GM21576 (cell line): ENCODE data around the gene ARHGAP10.
A peak's percentile ranks its signal among the peaks of the same experiment; 100 is the strongest.
"Not testable (repeated sequence)": the region's sequence is repeated elsewhere in the genome, so short reads cannot be mapped to it uniquely, and the experiment has no call there.

Experiments
- ATAC-seq: cut with Tn5 transposase; IDR thresholded peaks from one replicate; pipeline ENCODE4 v1.9.1; 2021; ENCODE audit warnings: mild to moderate bottlenecking, moderate library complexity; ENCODE audit not compliant: unreplicated experiment

ARHGAP10 gene

DNA sequence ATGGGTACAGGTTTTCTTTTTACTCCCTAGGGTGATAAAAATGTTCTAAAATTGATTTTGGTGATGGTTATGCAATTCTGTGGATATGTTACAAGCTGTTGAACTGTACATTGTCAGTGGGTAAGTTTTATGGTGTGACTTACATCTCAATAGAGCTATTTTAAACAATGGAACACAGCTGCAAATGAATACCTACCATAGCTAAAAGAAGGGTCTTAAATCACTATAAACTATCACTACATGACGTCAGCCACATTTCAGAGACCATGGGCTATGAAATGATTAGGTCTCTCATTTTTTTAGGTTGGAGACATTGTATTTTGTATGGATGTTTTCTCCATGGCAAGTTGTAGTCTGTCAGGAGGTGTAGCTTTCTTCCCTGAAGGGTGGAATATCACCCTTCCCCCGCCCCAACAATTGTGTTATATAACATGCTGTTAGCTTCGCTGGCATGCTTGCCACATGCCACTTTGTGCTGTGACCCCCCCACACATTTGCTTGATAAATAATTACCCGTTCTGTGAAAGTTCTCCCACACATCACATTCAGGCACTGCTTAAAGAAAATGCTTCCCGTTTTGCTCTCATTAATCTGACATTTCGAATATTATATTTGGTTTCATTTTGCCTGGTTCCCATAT lies 159.7 kb downstream of the ARHGAP10 start:
- no peak for ATAC-seq

DNA sequence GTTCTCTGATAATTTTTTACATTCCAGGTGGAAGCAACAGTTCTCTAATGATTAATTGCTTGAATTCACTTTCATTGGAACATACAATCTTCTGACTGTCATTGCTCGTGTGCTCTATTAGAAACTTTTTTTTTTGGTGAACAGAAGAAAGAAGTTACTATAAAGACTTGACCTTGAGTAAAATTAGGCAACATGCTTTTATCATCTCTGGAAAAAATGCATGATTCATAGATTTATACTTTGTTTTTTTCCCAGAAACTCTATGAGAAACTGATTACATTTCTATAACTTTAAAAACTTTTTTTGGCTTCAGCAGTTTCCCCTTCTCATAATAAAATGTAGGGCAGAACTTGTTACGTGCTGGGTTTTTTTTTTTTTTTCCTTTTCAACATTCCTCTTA lies 167.6 kb downstream of the ARHGAP10 start:
- ATAC-seq, result no peak

DNA sequence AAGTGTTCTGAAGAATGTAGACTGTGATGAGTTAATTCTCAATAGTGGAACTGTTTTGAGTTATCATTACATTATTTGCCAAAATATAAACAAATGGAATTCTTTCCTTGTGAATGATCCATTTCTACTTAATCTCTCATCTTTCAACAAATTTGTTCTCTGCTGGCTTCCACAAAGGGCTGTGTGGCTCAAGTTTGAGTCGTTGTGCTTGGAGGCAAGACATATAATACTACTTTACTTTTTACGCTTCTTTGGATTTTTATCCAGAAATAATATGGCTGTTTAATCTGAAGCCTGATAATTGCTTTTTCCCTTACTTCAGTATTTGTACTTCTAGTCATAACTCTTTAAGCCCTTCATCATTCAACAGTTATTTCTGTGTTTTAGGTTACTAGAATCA lies 169.5 kb downstream of the ARHGAP10 start:
- no peak for ATAC-seq

DNA sequence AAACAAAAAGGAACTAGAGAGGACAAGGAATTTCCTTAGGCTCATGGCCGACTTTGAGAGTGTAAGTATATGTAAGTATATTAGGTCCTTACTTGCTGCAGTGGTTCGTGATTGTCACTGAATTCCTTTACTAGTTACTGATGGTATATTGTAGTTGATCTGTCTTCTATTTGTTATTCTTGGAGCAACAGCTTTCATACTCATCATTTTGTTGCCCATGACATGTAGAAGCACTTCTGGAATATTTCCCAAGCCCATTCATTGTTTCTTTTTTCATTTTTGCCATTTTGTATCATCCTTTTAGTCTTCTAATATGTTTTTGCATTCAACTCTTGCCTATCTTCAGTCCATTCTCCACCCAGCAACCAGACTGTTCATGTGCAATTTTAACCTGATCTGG lies 170.0 kb downstream of the ARHGAP10 start:
- ATAC-seq, result no peak

DNA sequence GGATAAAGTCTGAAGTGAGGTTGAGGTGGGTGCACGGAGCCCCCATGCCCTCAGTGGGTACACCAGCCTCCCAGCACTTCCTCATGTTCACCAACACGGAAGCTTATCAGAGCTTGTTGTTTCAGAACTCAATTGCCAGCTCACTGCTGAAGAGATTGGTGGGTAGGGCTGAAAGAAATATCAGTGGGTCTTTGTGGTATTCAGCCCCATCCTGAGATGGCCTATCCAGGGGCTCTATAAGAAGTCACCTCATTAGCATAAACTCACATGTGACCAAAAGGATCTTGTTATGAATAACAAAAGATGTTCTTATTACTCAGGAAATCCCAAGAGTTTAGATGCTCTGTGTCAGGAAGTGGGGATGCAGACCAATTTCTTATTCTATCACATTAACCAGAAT lies 177.3 kb downstream of the ARHGAP10 start:
- ATAC-seq, result no peak

DNA sequence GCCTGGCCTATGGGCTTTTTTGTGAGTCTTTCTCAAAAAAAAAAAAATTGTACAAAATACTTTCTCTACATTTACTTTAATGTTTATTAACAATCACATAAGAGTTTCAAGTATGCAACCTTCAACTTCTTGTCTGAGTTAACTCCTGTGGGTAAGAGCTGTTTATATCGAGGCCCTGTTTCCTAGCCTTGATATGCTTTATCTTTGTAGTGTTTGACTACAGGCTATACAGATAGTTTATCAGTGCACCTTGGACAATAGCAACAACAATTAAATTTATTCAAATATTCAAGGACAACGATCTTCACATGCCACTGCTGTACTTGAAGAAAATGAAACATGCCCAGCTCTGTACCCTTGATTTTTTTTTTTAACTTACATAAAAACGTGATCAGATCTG lies 178.4 kb downstream of the ARHGAP10 start:
- no peak for ATAC-seq

DNA sequence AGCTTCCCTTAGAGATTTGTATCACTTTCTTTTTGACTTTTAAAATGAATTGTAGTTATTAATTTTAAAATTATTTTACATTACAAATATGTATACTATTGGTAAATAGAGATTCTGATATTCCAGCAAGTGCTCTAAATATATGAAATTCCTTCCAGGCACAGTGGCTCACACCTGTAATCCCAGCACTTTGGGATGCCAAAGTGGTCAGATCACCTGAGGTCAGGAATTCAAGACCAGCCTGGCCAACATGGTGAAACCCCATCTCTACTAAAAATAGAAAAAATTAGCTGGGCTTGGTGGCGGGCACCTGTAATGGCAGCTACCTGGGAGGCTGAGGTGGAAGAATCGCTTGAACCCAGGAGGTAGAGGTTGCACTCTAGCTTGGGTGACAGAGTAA lies 180.2 kb downstream of the ARHGAP10 start:
- ATAC-seq, result not testable (repeated sequence)

DNA sequence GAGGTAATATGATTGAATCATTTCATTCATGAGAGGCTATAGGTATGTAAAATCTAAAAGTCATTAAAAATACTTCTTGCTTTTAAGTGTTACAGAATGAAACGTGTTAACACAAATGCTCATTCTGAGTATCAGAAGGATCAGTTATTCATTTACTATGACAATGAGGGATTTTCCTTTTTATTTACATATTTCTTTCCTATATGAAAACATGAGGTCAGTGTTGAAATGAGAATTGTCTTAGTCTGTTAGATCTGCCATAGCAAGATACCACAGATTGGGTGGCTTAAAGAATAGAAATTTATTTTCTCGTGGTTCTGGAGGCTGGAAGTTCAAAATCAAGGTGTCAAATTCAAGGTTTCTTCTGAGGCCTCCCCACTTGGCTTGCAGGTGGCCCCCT lies 181.2 kb downstream of the ARHGAP10 start:
- ATAC-seq, result no peak

DNA sequence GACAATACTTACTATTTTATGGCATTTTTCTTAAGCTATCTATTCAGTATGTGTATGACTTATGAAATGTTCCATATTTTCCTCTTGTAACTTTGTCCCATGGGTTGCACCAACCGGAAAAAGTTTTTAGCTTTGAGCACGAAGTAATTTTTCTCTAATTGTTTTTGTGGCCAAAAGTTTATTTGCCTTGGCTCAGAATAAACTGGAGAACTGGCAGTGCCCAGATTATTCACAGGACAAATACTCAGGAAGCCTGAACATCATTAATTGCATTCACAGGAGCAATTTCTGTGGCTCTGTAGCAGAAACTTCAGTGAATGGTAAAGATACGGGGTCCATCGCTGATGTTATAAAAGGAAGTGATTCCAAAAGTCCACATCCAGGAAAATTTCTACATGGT lies 184.5 kb downstream of the ARHGAP10 start:
- no peak for ATAC-seq

DNA sequence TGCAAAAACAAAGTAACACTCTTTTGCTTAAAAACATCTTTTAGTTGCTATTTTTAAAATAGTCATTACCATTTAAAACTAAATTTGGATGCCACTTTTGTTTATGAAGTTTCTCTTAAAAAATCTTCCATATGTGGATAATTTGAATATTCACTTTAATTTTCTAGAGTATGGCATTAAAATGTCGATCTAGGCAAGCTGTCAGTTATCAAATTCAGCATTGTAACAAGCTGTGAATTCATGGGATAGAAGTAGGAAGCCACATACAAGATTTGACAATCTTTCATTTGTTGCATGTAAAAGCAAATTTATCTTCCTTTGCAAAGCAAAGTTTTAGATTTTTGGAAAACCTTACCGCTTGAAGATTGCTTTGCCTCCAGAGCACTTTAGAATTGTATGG lies 191.5 kb downstream of the ARHGAP10 start:
- no peak for ATAC-seq

DNA sequence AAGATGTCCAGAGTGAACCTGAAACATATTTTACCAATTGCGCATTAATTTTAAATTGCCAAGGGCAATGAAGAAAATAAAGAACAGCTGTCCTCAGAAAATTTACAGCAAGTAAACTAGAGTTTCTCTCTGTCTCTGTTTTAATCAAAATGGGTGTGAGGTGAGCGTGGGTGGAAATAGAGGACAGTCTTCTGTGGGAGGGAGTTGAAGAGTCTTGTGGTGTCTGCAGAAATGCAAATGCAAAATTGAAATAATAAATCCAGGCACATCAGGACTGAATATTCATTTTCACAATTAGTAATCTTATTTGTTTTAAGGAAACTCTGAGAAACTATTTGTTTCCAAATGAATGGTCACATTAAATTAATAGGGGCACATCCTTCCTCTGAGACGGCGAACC lies 192.0 kb downstream of the ARHGAP10 start:
- no peak for ATAC-seq

DNA sequence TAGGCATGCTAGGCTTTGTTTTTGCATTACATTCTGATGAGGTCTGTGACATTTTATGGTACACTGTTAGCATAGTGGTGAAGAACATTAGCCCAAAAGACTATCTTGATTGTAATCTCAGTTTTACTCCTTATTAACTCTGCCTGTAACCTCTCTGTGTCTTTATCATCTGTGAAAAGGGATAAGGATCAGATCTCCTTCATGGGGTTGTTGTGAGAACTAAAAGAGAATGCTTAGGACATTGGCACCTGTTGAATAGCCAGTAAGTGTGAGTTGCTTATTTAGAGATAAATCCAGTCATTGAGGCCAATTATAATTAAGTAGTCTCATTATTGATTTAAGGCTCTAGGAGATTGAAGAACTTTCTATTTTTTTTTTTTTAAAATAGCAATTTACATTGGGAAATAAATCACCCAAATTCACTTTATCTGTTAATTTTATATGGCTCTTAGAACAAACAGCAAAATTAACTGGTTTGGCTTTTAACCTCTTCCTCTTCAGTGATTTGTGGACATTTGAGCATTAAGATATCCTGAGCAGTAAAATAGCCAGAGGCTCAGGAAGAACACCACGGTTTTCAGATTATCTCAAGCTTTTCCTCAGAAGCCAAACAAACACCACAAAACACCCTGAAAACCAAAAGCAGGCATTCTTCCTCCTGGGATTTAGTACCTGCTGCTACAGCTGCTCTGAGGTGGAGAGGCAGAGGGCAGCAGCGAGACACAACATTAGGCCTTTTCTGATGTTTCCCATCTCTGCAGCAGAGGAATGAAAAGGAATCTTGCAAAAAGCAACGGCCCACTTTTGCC lies 192.9 kb downstream of the ARHGAP10 start:
- no peak for ATAC-seq

DNA sequence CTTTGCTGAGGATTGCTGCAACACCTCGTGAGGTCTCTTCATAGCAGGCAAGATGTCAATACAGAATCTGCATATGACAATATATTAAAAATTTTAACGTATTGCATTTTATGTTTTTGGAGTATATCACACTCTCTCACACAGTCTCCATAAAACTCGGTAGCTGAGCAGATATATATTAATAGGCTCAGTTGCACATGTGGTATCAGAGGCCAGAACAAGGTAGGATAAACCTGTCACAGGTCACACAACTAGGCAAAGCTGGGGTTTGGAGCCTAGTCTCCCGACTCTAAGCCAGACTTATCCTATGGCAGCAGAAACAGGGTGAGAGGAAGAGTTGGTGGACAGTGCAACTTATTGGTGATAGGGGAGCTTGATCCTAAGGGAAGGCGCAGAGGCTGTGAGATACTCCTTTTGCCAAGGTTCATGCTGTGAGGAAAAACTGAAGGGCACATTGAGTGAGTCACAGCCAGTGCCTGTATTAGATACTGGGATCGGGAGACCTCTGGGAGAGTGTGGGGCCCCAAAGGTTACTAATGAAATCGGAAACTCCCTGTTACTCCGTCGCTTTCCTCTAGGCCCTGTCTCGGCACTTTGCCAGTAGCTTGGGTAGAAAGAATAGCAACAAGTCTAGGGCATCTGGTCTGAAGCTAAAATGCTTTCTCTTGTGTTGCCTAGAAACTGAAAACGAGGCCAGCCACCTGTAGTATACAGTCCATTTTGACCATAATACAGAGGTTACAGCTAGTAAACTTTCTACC lies 195.7 kb downstream of the ARHGAP10 start:
- ATAC-seq, result no peak

DNA sequence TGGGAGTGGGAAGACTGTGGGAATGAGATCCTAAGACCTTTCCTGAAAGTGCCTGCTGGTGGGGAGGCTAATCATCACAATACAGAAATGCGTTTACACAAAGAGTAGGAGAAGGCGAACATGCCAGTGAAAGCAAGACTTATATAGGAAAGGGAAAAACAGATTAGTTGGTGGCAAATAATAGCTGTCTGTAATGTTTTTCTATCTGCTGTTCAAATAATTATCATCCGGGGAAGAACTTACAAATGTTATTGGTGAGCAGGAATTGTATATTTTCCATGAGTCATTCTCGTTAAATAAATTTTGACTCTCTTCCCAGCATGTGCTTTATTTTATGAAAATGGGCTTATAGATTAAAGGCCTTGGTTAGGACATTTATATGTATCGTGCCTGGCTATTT lies 196.5 kb downstream of the ARHGAP10 start:
- ATAC-seq, result no peak

DNA sequence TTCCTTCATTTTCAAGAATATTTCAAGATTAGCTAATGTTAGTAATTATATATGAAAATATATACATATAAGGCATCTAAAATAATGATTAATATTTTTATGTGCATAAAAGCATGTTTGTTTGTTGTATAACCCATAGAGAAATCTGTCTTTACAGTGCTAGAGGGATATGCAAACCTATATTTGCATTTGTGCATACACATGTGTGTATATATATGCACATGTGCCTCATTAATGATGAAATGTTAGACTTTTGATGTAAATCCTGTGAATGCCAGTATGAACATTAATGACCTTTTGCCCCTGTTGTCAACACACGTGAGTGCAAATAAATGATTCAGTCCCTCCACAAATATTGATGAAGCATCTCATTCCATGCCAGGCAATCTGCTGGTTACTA lies 197.9 kb downstream of the ARHGAP10 start:
- ATAC-seq, result no peak

DNA sequence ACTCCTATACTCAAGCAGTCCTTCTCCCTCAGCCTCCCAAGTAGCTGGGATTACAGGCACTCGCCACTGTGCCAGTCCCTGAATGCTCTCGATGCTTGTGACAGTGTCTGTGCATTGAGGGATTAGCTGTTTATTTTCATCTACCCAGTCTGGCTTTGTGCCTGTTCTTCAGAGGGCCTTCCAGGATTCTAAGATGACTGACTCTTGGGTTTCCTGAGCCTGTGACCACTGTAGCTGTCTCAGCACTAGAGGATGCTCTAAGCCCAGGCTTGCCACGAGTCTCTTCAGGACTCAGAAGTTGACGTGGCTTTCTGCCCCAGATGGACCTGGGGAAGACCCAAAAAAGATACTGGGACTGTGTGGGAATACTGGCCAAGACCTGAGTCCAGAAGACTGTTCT lies 201.4 kb downstream of the ARHGAP10 start:
- no peak for ATAC-seq

DNA sequence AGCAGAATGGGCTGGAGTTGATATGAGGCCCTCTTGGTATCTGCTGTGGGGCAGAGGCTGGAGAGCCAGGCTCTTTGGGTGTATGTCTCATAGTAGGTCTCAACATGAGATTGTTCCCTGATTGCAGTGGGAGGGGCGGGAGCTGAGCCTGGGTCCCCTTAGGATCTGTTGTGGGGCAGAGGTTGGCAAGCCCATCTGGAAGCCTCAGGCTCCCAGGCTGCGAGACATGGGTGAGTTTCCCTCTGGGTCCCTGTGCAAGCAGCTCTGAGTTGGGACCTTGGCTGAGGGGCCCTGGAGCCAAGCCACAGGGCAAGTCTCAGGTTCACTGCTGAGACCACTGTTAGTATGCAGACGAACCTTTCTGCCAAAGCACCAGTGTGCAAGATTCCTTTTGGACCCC lies 201.9 kb downstream of the ARHGAP10 start:
- no peak for ATAC-seq

DNA sequence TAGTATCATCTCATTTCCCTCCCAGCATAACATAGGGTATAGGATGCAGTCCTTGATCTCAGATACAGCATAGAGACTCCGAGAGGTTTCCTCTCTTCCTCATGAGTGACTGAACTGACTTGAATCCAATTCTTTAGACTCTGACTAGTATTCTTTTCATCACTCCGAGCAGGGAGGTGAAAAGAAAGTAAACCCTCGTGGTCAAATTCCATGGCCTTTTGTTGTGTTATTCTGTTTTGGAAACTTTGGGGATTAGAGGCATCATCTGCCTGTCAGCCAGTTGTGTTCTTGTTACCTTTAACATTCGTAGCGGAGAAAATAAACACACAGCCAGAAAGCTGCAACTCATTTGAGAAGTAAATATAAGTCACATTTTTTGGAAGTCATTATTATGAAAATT lies 206.6 kb downstream of the ARHGAP10 start:
- no peak for ATAC-seq

DNA sequence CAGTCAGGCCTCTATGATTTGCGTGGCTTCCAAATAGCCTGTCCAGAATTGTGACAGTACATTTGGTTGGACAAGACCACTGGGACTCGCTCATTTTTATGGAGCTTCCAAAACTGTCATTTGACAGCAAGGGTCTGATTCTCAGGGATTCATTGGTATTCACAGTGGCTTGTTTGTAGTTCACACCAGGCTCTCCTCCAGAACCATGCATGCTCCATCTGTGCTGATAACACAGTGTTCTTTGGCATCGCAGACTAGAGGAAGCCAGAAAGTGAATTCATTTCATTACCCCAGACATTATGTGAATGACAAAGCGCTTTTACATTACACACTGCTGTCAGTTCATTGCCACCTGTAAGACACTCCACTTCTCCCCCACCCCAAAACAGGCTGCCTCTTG lies 208.3 kb downstream of the ARHGAP10 start:
- ATAC-seq, result no peak

DNA sequence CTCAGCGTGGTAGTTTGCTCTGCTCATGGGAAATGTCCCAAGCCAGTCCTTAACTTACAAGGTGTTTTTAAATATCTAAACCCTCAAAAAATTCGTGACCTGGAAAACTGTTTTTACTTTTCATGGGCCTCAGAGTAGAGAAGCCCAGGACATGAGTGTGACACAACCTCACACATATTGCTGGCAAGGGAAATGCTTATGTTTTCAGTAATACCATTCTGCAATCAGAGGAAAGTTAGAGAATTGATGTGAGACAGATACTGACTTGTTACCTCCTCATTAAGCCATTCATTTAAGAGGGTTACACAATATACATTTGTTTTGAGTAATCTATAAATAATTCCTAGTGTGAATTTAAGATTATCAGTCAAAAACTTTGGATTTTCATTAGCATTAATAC lies 209.5 kb downstream of the ARHGAP10 start:
- ATAC-seq, result no peak

DNA sequence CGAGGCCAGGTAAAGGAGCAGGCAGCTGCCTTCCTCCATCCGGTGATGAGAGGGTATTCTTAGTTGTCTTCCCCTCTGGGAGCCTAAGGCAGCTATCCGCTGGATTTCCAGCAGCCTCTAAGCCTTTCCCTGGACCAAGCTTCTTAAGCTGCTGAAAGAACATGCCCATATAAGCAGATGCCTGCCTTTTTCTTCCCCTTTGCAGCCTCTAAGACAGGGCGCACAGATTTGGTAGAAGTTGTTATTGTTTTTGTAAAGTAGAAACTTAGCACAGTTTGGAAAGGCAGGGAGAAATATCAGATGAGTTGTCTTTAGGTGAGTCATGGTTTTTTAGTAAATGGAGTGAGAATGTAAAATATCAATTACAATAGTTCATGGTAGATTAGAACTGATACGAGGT lies 210.8 kb downstream of the ARHGAP10 start:
- peak; percentile 24 for ATAC-seq

DNA sequence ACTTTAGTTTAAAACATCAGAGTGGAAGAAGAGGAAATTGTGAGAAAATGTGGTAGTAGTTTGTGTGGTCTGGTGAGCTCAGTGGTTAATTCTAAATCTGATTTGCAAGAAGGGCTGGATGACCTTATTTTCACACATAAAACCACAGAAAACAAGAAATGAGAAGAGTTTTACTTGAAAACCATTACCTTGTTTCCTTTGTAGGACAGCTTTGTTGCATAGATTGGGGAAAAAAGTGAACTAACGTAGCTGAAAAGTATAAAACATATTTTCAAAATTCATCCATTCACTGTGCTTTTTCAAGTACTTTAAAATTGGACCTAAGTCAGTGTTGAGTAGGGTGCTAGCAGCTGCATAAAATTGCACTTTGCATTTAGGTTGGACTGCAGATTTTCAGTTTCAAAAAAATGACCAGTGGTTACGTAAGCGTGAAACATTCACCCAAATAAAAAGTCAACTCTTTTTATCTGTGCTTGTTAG lies 211.3 kb downstream of the ARHGAP10 start:
- peak; percentile 95 for ATAC-seq
